H1 (cell line): ENCODE measurements around the gene SCN1B. TPM values are rescaled to one million over a fixed set of nuclear protein-coding genes. Genes with fewer than 3 reads are reported as not detected.

Experiments
- POLR2A ChIP-seq, 2 experiments: IDR thresholded peaks; 1 replicate in 1 of 2; 2 replicates in 1 of 2; pipeline ENCODE4 v1.6.1; 2011; ENCODE audit warnings: low read depth in 2 of 2, low read length in 2 of 2, mild to moderate bottlenecking in 2 of 2; ENCODE audit errors: control extremely low read depth in 1 of 2
- RFX5 ChIP-seq: IDR thresholded peaks from 2 replicates; pipeline ENCODE4 v1.6.1; 2011; ENCODE audit warnings: low read depth, low read length, improper control_type of control experiment, borderline replicate concordance
- SIRT6 ChIP-seq: IDR thresholded peaks from one replicate; pipeline ENCODE4 v1.7.1; 2012; ENCODE audit warnings: low read length, inconsistent platforms
- ZNF274 ChIP-seq: IDR thresholded peaks from 2 replicates; pipeline ENCODE4 v1.7.0; 2012; ENCODE audit warnings: low read length, borderline replicate concordance; ENCODE audit errors: extremely low read depth
- polyA plus RNA-seq, 7 experiments: library from polyadenylated mRNA; depleted of rRNA in 3 of 7; stranded (reverse) in 5 of 7; unstranded in 2 of 7; fragments of >200 nt in 5 of 7; fragments of 200-250 nt in 2 of 7; gene quantifications; 1 replicate in 5 of 7; 2 replicates in 1 of 7; 4 replicates in 1 of 7; pipeline versions ENCODE4 v1.2.1 to v1.2.3, GENCODE V29; 2011 to 2013; ENCODE audit warnings: missing spikeins in 2 of 7, mixed read lengths in 2 of 7
- total RNA-seq: library from RNA; stranded (reverse); fragmentation: NEBNext Ultra II Directional; extraction: Animal tissue kit (Norgen Biotek cat#: 25700); gene quantifications from 2 replicates; pipeline ENCODE4 v1.2.1, GENCODE V29; 2021
- TF ChIP-seq, protein P1 (sequence below): fragments of 300-600 bp; sonication (generic); IDR thresholded peaks from 2 replicates; pipeline ENCODE4 v1.7.1; 2012; ENCODE audit warnings: low read length, moderate library complexity, mild to moderate bottlenecking, inconsistent platforms; ENCODE audit not compliant: insufficient replicate concordance

Gene SCN1B
- total and polyA plus RNA-seq, 2 of the 8 experiments (the other 6 are each of a cell fraction or from before 2014, with no cell fraction given), result 3.1 to 3.5 TPM

DNA sequence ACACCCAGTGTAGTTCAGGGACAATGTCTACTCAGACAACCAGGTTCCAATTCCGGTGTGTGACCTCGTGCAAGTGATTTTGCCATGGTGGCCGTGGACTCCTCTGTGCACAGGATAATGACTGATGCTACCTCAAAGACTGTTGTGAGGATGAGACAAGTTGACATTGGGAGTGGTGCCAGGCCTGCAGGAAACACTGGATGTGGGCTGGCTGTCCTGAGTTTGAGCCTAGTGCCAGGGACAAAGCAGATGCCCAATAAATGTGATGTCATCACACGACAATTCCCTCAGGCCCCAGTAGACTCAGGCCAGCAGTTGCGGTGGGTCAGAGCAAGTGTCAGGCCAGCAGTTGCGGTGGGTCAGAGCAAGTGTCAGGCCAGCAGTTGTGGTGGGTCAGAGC is 6.2 kb upstream of the SCN1B start (continued):
- TF ChIP-seq, protein P1, sequence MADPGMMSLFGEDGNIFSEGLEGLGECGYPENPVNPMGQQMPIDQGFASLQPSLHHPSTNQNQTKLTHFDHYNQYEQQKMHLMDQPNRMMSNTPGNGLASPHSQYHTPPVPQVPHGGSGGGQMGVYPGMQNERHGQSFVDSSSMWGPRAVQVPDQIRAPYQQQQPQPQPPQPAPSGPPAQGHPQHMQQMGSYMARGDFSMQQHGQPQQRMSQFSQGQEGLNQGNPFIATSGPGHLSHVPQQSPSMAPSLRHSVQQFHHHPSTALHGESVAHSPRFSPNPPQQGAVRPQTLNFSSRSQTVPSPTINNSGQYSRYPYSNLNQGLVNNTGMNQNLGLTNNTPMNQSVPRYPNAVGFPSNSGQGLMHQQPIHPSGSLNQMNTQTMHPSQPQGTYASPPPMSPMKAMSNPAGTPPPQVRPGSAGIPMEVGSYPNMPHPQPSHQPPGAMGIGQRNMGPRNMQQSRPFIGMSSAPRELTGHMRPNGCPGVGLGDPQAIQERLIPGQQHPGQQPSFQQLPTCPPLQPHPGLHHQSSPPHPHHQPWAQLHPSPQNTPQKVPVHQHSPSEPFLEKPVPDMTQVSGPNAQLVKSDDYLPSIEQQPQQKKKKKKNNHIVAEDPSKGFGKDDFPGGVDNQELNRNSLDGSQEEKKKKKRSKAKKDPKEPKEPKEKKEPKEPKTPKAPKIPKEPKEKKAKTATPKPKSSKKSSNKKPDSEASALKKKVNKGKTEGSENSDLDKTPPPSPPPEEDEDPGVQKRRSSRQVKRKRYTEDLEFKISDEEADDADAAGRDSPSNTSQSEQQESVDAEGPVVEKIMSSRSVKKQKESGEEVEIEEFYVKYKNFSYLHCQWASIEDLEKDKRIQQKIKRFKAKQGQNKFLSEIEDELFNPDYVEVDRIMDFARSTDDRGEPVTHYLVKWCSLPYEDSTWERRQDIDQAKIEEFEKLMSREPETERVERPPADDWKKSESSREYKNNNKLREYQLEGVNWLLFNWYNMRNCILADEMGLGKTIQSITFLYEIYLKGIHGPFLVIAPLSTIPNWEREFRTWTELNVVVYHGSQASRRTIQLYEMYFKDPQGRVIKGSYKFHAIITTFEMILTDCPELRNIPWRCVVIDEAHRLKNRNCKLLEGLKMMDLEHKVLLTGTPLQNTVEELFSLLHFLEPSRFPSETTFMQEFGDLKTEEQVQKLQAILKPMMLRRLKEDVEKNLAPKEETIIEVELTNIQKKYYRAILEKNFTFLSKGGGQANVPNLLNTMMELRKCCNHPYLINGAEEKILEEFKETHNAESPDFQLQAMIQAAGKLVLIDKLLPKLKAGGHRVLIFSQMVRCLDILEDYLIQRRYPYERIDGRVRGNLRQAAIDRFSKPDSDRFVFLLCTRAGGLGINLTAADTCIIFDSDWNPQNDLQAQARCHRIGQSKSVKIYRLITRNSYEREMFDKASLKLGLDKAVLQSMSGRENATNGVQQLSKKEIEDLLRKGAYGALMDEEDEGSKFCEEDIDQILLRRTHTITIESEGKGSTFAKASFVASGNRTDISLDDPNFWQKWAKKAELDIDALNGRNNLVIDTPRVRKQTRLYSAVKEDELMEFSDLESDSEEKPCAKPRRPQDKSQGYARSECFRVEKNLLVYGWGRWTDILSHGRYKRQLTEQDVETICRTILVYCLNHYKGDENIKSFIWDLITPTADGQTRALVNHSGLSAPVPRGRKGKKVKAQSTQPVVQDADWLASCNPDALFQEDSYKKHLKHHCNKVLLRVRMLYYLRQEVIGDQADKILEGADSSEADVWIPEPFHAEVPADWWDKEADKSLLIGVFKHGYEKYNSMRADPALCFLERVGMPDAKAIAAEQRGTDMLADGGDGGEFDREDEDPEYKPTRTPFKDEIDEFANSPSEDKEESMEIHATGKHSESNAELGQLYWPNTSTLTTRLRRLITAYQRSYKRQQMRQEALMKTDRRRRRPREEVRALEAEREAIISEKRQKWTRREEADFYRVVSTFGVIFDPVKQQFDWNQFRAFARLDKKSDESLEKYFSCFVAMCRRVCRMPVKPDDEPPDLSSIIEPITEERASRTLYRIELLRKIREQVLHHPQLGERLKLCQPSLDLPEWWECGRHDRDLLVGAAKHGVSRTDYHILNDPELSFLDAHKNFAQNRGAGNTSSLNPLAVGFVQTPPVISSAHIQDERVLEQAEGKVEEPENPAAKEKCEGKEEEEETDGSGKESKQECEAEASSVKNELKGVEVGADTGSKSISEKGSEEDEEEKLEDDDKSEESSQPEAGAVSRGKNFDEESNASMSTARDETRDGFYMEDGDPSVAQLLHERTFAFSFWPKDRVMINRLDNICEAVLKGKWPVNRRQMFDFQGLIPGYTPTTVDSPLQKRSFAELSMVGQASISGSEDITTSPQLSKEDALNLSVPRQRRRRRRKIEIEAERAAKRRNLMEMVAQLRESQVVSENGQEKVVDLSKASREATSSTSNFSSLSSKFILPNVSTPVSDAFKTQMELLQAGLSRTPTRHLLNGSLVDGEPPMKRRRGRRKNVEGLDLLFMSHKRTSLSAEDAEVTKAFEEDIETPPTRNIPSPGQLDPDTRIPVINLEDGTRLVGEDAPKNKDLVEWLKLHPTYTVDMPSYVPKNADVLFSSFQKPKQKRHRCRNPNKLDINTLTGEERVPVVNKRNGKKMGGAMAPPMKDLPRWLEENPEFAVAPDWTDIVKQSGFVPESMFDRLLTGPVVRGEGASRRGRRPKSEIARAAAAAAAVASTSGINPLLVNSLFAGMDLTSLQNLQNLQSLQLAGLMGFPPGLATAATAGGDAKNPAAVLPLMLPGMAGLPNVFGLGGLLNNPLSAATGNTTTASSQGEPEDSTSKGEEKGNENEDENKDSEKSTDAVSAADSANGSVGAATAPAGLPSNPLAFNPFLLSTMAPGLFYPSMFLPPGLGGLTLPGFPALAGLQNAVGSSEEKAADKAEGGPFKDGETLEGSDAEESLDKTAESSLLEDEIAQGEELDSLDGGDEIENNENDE, result no peak
- no peak for TF ChIP-seq POLR2A (IDR thresholded peaks at IDR 0.05; ENCODE audit: control extremely low read depth in 1 of 2, low read depth in 2 of 2, low read length in 2 of 2)
- no peak for TF ChIP-seq SIRT6
- TF ChIP-seq RFX5, result no peak
- no peak for TF ChIP-seq ZNF274
